Jurkat, Clone E6-1 (cell line): ENCODE measurements around the gene ZNF500.

ENCODE experiments used
- DNase-seq: peaks from one replicate; pipeline ENCODE4 v3.0.0-alpha.2; 2011; ENCODE audit warnings: low read depth, low spot score
- H3K4me3 ChIP-seq: 2 replicates; pipeline ENCODE4 v1.5.1; 2011; ENCODE audit warnings: mild to moderate bottlenecking, low read length, control low read depth, moderate library complexity

Gene ZNF500

DNA sequence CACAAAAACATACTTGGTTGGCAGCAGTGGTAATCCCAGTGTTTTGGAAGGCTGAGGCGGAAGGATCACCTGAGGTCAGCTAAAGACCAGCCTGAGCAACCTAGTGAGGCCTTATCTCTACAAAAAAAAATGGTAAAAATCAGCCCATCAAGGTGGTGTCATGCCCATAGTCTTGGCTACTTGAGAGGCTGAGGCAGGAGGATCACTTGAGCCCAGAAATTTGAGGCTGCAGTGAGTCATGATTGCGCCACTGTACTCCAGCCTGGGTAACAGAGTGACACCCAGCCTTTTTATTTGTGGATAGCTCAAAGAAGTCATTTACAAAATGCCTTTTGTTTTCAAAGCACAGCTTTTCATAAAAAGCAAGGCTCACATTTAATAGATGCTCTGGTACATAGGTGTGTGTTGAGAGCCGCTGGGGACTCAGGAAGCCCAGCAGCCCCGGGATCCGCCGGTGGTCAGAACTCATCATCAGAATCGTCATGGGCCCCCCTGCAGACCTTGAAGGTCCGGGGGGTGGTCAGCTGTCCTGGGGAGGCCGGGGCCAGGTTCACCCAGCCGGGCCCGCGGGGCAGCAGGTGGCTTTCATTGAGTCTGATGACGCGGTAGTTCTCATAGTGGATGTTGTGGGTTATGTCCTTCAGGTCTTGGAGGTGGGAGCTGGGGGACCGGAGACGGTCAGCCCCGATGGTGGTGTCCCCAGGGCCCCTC is 10.5 kb upstream of the ZNF500 start:
- H3K4me3 ChIP-seq = no peak overlapping the region
- DNase-seq = no peak

DNA sequence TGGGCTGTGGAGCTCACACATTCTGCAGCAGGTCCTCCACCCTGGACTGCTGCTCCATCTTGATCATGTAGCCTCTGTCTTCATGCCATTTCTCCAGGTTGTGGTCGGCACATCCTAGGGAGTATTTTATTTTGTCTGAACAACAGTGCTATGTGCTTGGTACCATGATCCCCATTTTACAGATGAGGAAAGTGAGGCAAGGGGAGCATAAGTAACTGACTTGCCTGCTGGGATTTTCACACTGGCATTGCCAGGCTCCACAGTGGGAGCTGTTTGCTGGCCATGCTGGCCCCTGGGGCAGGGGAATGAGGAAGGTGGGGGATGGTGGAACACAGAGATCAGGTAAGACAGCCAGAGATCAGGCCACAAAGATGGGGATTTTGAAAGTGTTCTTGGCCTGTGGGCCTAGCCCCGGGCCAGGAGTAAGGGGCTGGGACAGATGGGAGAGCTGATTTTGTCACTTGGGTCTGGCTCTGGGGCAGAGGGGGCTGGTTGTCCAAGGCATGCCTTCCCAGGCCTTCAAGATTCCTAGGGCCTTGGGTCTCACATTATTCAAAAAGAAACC is 9.3 kb upstream of the ZNF500 start:
- no peak for DNase-seq
- no peak overlapping the region for H3K4me3 ChIP-seq

DNA sequence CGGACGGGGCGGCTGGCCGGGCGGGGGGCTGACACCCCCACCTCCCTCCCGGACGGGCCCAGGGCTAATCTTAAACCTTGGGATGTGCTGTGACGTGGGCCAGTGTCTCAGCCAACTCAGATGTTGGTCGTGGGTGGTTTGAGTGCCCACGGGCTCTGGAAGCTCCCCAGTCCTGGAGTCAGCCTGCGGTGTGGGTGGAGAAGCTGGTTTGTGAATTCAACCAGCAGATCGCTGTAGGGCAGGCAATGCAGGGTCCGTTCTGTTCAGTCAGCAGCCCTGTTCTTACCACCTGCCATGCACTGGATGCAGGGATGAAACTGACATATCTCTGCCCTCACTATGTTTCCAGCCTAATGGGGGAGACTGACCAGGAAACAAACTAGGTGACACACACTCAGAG is 8.0 kb upstream of the ZNF500 start:
- H3K4me3 ChIP-seq = no peak overlapping the region
- no peak for DNase-seq

DNA sequence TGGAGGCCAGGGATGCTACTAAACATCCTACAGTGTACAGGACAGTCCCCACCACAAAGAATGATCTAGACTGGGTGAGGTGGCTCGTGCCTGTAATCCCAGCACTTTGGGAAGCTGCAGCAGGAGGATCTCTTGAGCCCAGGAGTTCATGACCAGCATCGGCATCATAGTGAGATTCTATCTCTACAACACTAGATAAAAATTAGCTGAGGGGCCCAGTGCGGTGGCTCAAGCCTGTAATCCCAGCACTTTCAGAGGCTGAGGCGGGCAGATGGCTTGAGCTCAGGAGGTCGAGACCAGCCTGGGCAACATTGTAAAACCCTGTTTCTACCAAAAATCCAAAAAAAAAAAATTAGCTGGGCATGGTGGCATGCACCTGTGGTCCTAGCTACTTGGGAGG is 5.4 kb upstream of the ZNF500 start:
- no peak overlapping the region for H3K4me3 ChIP-seq
- no peak for DNase-seq

DNA sequence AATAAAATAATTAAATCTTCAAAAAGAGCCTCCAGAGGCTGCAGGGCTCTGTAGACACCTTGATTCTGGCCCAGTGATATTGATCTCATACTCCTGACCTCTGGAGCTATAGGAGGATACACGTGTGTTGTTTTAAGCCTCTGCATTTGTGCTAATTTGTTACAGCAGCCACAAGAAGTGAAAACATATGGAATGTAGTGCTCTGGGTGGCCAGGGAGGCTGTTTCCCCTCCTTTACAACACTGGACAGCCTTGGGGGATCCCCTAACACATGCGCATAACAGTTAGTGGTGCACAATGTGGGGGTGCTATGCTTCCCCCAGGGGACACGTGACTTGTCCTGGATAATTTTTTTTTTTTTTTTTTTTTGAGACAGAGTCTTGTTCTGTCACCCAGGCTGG is 4.7 kb upstream of the ZNF500 start:
- DNase-seq = no peak
- H3K4me3 ChIP-seq = no peak overlapping the region

DNA sequence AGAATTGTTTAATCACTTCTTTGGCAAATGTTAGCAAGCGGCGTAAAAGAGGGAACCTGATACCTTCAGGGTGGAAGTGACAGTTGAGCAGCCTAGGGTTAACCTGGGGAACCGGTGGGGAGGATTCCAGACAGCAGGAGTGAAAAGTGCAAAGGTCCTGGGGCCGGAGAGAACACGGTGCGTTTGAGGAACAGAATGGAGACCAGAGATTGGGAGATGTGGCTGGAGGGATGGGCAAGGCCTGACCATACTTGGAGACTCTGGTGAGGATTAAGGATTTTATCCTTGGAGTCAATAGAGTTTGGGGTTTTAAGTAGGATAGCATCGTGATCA is 2.3 kb upstream of the ZNF500 start:
- no peak for DNase-seq
- peak overlapping the region; percentile 81 for H3K4me3 ChIP-seq

DNA sequence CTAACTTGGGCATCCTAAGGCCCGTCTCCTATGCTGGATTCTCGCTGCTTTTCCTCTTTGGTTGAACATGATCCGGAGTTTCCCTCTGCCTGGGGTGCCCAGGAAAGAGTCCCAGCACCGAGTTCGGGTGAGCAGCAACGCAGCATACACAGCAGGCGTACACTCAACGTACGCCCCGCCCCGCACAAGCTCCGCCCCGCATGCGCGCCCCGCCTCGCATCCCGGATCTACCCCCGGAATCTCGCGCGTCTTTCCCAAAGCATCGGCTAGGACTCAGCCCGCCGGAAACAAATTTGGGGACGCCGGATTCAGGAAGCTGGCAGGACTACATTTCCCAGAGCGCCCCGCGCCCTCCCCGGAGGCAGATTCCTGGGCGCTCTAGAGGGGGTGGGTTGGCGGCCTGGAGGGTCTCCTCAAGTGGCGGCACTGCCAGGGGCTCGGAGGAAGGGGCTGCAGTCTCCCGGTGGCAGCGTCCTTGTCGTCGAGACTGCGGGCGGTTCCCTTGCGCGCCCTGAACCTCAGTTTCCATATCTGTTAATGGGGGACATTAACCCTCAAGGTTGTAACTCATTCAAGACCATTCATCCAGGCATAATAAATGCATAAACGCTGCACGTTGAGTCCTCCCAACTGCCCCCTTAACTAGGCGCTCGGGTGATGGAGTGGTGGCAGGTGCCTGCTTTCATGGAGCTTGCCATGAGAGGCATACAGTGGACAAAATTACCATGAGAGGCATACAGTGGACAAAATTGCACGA is 1.8 kb upstream of the ZNF500 start:
- peak overlapping the region; percentile 81 for H3K4me3 ChIP-seq
- DNase-seq = peak; percentile 83

DNA sequence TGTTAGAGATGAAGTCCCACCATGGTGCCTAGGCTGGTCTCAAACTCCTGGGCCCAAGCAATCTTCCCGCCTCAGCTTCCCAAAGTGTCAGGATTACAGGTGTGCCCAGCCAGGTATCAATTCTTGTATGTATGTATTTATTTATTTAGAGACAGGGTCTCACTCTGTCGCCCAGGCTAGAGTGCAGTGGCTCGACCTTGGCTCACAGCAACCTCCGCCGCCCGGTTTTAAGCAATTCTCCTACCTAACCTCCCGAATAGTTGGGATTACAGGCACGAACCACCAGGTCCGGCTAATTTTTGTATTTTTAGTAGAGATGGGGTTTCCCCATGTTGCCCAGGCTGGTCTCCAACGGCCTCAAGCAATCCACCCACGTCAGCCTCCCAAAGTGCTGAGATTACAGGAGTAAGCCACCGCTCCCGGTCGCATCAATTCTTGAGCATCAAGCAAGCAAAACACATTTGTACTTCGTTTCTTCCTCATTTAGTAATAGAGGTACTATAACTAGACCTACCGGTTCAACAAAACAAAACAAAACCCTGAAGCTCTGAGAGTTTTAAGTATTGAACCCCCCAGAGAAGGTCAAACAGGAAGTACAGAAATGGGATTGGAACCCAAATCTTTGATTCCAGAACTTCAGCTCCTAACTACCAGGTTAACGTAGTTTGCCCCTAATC is 1.0 kb upstream of the ZNF500 start:
- no peak for DNase-seq
- peak overlapping the region; percentile 81 for H3K4me3 ChIP-seq

DNA sequence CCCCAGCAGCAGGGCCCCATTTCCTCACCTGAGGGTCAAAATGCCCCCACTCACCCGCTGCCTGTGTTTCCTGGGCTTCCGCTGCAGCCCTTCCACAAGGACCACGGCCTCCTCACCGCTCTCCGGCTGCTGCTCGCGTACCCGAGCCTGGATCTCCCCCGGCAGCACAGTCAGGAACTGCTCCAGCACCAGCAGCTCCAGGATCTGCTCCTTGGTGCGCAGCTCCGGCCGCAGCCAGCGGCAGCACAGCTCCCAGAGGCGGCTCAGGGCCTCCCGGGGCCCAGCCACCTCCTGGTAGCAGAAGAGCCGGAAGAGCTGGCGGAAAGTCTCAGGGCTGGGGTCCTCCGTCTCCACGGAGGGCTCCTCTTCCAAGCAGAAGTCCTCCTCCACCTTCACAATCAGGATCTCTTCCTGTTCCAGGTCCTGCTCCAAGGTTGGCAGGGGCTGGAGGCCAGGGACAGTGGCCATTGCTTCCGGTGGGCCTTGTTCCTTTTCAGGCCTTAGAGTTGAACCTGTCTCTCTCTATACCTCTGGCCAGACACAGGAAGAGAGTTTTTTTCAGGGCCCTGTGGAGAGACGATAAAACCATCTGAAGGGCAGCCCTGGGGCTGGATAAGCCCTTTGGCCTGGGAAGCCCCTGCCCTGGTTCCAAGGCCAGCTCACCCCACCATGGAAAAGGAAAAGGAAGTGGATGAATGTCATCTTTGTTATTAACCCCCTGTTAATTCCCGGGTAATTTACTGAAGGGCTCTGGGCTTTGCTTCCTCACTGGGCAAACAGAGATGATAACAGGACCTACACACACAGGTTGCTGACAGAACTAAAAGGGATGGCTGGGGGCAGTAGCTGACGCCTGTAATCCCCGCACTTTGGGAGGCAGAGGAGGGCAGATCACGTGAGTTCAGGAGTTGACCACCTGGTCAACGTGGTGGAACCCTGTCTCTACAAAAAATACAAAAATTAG is 1.2 kb downstream of the ZNF500 start:
- no peak for DNase-seq
- H3K4me3 ChIP-seq = peak overlapping the region; percentile 81

DNA sequence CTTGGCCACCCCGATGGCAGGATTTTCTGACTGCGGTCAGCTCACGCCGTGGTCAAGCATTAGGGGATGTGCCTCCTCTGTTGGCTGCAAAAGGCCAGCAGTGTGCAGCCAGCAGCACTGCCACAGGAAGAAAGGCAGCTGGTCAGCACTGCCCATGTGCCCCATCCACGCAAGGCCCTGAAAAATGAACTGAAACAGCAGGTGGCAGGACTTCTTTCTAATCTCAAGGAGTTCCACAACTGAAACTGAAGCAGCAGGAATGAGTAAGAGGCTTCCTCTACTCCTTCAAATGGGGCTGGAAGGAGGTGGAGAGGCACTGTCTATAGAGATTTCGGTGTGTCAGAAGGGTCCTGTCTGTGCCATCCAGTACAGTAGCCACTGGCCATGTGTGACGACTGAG is 3.2 kb downstream of the ZNF500 start:
- H3K4me3 ChIP-seq = no peak overlapping the region
- DNase-seq = no peak

DNA sequence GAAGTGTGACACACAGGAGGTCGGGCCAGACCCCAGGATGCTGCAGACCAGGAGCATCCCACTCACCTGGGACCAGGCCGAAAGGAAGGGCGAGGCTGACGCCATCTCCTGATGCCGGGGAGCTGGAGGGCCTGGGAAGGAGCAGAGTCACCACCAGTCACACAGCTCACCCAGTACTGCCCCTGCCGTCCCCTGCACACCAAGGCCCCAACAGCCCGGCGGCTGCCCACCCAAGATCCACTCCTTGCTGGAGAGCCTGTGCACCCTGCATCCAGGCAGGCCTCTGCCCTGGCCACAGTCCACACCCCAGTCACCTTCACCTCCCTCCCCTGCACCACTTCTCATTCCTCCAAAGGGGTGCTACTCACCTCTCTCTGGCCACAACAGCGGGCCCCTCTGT is 4.8 kb downstream of the ZNF500 start:
- DNase-seq = no peak
- no peak overlapping the region for H3K4me3 ChIP-seq

DNA sequence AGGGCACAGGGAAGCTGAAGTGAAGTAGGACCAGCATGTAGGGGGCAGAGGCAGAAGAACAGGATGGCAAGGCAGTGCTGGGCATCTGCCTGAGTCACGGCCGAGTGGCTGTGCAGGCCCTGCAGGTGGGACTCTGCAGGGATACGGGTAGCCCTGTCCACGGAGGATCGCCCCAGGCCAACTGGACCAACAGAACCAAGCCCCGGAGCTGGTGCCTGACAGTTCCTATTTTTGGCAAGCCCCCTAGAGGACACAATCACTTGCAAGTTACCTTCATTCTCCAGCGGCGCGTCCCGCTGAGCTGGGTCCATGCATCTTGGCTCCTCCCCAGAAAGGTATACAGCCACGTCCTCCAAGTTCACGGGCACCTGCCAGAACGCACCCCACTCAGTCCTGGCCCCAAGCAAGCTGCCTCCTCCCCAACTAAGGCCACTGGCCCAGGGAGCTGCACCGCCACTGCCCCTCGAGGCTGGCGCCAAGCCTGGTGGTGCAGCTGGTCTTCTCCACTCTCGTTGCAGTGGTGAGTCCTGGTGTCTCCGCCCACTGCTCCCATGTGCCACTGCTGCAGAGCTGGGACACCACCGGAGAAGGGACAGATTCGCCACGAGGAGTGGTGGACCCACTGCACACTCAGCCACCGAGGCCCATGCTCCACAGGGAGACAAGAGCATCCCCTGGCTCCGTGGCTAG is 6.6 kb downstream of the ZNF500 start:
- no peak for DNase-seq
- H3K4me3 ChIP-seq = no peak overlapping the region

DNA sequence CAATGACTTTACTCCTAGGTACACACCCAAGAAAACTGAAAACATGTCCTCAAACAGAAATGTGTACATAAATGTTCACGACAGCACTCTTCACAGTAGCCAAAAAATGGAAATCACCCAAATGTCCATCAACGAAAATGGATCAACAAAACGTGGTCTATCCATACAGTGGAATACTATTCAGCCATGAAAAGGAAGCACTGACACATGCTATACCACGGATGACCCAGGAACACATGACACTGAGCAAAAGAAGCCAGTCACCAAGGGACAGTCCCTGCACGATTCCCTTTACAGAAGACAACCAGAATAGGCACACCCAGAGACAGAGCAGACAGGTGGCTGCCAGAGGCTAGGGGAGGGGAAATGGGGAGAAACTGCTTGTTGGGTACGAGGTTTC is 11.3 kb downstream of the ZNF500 start:
- no peak for DNase-seq
- no peak overlapping the region for H3K4me3 ChIP-seq

DNA sequence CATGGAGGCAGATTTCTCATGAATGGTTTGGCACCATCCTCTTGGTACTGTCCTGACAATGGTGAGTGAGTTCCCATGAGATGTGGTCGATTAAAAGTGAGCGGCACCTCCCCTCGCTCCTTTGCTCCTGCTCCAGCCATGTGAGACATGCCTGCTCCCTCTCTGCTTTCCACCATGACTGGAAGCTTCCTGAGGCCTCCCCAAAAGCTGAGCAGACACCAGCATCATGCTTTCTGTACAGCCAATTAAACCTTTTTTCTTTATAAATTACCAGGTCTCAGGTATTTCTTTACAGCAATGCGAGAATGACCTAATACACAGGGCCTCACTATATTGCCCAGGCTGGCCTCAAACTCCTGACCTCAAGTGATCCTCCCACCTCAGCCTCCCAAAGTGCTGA is 12.1 kb downstream of the ZNF500 start:
- no peak overlapping the region for H3K4me3 ChIP-seq
- no peak for DNase-seq

DNA sequence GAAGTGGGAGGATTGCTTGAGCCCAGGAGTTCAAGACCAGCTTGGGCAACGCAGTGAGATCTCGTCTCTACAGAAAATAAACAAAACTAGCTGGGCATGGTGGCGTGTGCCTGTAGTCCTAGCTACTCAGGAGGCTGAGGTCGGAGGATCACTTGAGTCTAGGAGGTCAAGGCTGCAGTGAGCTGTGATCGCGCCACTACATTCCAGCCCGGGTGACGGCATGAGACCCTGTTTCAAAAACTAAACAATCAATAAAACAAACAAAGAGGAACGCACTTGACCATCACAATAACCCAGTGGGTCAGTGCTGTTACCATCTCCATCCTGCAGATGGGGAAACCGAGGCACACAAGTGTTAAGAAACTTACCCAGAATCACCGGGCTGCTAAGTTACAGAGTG is 13.7 kb downstream of the ZNF500 start:
- no peak for DNase-seq
- H3K4me3 ChIP-seq = no peak overlapping the region

DNA sequence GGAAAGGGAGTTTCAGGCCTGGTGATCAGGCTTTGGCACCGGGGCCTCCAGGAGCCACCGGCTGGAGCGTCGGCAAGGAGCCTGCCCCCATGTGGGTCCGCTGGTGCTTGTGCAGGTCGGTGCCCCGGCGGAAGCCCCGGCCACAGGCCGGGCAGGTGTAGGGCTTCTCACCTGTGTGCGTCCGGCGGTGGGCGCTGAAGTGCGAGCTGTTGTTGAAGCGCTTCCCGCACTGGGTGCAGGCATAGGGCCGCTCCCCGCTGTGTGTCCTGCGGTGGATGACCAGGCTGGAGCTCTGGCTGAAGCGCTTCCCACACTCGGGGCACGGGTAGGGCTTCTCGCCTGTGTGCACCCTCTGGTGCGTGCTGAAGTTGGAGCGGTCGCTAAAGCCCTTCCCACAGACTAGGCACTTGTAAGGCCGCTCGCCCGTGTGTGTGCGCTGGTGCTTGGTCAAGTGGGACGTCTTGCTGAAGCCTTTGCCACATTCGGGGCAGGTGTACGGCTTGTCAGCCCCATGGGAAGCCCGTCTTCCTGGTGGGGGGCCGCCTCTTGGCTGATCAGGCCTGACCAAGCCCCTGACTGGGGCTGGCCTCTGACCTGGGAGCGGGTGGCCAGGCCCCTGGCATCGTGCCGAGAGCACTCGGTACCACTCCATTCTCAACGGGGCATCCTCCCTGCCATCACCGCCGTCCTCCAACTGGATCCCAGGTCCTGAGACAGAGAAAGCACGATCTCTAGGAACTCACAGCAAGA is 14.4 kb downstream of the ZNF500 start:
- no peak overlapping the region for H3K4me3 ChIP-seq
- no peak for DNase-seq

DNA sequence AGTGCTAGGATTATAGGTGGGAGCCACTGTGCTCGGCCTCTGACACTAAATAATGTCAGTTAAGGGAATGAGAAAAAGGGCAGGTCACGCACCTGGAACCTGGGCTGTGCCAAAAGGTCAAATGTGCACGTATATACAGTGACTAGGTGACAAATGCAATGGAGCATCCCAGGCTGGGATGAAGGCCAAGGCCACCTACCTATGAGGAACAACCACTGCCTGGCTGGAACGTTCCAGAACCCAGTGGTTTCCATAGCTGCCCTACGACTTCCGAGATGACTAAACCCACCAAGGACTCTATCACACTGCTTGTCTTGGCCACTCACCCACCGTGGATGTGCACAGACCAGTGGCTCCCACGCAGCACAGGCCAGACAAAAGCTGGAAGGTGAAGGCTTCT is 16.1 kb downstream of the ZNF500 start:
- no peak for DNase-seq
- H3K4me3 ChIP-seq = no peak overlapping the region

DNA sequence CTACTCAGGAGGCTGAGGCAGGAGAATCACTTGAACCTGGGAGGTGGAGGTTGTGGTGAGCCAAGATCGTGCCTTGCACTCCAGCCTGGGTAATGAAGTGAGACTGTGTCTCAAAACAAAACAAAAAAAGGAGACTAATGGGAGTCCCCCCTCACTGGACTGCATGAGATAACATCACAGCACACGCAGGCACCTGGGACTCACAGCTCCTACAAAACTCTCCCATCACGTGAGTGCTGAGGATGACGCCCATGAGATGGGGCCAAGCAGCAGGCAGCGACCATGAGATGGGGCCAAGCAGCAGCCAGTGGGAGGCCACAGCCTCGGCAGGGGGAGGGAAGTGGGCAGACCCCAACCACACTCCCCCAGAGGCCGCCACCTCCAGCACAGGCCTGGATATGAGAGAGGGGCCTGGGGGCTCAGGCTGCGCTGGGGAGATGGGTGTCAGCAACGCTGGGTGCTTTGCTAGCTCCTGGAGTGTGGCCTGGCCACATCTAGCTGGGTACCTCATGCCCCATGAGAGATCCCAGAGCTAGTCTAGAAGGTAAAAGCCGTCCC is 17.2 kb downstream of the ZNF500 start:
- no peak for DNase-seq
- H3K4me3 ChIP-seq = no peak overlapping the region
